NCI-H82 (cell line): ENCODE data around the gene SOWAHA.

Experiments used
- DNase-seq: peaks from one replicate; lab custom pipeline; 2025; lab: John Stamatoyannopoulos, UW

Gene SOWAHA

DNA sequence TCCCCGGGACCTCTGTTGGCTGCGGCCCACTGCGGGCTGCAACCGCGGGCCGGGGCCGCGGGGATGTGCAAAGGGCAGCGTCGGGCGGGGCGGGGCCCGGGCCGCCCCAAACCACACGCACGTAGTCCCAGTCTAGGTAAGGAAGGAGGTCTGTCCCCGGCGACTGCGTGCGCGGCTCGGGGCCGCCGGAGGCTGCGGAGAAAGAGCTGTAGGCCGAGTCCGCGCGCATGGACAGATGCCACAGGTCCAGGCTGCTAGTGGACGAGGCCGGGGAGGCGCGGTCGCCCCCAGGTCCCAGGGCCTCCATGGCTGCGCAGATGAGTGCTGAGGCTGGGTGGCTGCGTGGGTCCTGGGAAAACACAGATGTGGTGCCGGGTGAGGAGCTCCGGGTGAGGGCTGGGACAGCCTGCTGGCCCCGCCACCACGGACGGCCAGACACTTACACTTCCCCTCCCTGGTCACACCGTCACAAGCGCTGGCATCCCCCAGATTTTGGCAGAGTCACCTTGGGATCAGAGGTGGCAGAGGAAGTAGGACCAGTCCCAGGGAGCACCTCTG lies 12.8 kb downstream of the SOWAHA start:
- DNase-seq = no peak

DNA sequence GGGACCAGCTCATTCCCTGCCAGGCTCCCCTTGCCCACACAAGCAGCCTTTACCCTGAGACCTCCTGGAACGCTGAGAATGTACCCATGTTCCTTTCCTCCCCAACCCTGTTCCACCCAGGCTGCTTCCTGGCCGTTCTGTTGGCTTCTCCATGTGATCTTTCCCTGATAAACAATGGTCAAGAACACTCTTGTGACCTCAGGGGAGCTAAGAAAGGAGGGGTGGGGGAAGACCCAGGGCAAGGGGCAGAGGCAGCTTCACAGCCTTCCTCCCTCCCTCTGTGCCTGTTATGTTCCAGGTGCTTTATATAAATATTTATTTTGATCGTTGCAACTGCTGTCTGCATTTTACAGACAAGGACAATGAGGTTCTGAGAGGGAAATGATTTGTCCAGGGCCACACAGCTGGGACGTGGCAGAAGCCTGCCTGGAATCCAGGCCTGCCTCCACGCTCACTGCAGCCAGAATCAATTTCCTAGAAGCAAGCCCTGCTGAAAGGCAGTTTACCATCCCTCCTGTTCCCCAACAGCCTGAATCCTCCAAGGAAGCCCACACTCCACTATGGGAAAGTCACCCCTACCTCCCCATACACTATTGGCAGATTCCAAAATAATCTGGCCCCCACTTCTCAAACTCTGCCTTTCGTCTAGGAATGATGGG lies 13.5 kb downstream of the SOWAHA start:
- no peak for DNase-seq

DNA sequence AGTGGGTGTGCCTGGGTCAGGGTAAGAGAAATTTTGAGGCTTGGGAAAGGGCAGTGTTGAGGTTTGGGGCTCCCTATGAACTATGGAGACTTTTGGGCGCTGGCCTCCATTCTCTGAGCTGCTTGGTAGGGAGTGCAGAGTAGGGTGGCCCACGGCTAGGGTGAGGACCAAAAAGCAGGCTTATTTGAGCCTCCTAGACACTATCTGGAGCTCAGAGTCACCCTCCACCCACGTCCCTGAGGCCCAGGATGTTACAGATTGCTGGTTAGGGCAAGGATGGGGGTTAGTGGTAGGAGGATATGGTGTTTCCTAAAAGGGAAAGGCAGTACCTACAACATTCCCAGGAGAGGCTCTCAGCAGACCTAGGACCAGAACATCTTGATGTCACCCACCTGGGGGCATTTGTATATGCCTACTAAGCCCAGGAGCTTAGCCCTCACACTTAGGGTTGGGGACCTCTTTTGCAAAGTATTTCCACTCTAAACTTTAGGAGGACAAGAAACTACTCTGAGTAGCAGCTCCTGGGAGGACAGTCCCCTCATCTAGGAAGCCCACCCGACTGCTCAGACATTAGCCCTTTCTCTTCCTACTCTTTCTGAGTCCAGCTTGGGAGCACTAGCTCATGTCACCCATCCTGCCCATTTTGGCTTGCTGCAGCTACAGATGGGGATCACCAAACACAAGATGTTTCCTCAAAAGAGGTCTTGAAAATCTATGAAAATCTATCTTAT lies 15.0 kb downstream of the SOWAHA start:
- DNase-seq = no peak

DNA sequence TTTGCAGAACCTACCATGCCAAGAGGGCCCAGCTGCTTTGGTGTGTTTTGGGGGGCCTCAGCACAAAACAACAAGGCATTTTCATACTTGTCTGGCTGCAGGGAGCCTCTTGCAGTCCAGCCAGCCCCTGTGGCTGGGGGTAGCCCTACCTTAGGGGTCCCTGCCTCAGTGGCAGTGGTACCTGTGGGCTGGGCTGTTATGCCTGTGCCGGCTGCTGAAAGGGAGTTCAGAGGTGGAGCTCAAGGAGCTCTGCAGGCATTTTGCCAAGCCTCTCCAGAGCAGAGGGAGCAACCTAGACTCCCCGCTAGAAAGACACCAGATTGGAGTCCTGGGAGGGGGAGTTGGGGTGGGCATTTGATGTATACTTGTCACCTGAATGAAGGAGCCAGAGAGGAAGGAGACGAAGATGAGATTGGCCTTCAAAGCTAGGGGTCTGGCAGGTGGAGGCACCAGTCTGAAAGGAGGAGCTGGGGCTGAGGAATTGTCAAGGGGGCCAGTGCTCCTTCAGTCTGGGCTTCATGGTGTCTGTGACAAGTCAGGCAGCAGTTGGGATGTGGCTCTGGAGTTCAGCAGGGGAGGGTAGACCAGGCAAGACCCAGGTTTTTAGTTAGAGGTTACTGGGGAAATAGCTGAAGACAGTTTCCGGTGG lies 15.9 kb downstream of the SOWAHA start:
- DNase-seq = peak; percentile 5

DNA sequence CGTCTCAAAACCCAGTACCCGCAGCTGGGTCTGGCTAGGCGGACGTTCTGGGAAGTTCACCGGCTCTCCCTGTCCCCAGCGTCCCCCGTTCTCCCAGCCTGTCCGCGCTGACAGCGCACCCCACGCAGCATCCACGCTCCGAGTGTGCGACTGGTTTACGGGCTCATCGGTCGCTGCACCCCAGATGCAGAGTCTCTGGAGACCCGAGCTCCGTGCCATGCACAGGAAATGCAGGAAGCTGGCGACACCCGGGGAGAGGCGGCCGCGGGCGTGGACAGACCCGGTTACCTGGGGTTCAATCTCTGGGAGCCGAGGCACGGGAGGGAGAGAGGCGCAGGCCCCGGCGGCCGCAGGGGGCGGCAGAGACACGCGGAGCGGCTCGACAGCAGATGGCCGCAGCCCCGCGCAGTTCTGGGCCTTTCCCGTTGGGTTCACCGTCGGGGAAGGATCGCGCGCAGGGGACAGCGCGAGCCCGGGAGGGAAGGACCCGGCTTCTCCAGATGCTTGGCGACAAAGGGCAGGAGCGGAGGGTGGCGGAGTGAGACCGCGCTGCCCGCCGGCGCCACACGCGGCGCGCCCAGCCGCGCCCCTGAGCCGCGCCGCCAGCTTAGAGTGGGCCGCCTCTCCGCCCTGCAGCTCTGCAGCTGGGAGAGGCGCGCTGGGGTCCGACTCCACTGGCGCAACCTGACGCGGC lies 16.8 kb downstream of the SOWAHA start:
- peak; percentile 79 for DNase-seq

DNA sequence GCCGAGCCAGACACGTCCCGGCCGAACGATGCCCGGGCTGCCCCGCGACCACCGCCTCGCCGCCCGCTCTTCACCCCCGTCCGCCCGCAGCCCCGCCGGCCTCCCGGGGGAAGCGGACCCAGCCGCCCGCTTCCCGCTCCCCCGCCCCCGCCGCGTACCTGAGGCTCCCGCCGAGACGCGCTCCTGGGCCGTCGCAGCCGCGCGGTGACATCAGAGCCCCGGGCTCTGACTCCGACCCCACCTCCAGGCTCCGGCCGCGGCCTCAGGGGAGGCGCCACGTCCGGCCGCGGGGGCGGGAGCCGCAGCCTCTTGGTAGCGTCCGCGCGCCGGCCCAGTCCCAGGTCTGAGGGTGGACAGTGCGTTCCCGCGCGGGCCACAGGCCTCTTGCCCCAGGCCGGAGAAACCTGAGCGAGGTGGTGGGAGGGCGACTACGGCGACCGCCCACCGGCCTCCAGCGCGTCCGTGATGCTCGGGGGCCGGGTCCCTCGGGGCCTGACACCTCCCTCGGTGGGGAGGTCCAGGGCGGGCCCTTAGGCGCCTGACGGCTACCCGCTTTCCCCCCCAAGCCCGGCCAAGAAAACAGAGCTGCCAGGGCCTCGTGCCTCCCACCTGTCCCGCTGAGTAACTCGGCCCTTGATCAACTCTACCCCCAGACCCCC lies 17.5 kb downstream of the SOWAHA start, which contains the start of gene SHROOM1:
SHROOM1 (minus strand) TSS at position 212 of the 659 bp plus-strand sequence. CDS start 4,507 bp downstream, outside the sequence.
- DNase-seq = peak; percentile 58

DNA sequence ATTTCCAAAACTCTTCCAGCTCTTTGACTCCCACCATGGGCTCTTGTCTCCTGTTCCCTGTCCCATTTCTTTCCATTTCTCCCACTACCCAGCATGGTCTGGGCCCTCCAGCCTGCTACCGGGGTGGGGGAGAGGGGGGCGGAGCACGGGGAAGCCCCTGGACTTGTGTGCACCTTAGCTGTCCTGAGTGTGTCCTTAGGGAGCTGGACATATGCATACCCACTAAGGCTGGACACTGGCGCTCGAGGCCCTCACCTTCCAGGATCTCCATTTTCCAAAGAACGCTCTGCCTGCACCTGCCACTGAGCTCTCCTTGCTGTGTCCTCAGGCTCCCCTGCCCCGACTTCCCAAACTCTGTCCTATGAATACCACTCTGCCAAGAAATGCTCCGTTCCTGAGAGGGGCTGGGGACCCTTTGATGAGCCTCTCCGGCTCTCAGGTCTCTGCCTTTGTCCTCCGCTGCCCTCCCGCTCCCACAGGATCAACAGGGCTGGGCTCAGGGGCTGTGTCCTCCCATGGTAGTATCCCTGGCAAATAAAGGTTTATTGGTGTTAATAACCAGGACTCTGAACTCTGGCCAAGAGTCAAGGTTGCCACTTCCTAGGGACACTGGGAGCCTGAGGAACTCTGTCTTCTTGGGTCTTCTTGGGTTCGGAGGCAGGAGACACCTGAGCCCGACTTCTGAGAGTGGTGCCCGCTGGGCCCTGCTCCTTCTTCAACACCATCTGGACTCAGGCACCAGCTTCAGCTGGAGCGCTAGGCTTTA lies 18.2 kb downstream of the SOWAHA start:
- no peak for DNase-seq

DNA sequence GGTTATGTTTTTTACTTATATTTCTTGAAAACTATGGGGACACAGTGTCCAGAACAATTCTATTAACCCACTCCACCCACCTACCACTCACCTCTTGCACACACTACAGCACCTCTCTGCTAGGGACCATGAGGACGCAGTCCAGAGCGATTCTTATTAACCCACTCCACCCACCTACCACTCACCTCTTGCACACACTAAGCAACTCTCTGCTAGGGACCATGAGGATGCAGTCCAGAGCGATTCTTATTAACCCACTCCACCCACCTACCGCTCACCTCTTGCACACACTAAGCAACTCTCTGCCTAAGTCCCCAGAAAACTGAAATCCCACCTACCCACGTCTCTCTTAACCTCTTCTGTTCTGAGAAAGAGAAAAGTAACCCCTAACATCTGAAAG lies 19.5 kb downstream of the SOWAHA start:
- DNase-seq = no peak

DNA sequence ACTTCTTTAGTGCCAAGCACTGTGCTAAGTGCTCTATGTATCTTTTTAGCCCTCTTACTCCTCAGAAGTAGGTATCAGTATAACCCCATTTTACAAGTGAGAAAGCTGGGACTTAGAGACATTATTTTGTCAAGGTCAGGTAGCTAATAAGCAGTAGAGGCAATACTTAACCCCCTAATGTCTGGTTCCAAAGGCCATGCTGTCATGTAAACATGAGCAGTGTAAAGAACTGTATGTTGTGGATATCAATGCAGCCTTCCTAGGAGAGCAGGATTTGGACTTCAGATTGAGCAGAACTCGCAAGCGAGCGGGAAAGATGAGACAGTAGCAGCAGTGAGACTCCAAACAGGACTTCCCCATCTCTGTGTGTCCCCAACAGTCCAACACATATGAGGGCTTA lies 21.0 kb downstream of the SOWAHA start:
- DNase-seq = no peak

DNA sequence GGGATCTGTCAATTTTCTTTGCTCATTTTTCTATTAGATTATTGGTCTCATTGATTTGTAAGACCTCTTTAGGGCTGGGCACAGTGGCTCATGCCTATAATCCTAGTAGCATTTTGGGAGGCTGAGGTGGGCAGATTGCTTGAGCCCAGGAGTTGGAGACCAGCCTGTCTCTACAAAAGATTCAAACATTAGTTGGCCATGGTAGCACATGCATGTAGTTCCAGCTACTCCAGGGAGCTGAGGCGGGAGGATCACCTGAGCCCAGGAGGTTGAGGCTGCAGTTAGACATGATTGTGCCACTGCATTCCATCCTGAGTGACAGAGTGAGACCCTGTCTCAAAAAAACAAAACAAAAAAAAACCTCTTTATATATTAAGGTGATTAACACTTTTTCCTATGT lies 23.8 kb downstream of the SOWAHA start:
- DNase-seq = no peak

DNA sequence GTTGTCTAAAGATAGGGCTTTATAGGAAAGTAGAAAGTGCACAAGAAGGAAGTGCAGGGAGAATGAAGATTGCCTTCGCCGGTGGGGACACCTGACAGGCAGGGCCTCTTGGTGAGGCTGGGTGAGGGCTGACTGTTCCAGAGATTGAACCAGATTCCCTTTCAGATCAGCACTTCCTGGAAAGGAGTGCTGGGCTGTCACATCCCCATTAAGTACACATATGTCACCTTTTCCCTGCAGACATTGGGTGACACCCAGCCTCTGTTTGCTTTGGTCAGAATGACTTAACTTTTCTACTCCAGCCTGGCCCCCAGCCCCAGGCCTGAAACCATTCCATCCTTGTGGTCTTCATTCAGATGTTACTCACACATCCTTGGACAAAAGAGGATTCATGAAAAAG lies 24.8 kb downstream of the SOWAHA start:
- DNase-seq = no peak

DNA sequence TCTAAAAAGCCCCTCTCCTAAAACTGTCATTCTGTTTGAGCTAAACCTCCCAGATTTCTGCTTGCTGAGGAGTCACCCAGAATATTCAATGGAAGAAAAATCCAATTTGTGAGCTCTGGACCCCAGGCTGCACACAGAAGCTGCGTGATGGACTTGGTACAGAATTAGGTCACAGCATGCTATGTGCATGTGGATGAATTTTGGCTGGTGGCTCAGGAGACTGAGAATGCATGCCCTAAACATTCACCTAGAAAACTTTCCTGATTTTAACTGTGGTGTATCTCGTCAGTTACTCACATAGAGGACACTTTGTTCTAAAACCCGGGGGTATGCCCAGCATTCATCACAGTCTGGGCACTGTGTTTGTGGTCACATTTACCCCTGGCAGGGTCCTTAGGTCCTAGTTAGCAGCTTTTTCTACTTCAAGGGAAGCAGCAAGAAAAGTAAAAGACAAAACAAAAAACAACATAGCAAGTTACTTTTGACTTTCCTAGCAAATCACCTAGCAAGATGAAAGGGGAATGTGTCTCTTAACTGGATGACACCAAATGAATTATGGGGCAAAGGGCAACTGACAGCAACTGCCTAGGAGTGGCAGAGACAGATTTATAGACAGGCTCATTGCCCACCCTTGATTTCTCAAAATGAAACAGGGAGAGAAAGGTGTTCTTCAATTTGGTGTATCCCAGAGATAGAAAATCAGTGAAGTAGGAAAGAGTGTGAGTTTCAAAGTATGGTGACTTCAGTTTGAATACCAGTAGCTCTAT lies 25.6 kb downstream of the SOWAHA start:
- DNase-seq = no peak

DNA sequence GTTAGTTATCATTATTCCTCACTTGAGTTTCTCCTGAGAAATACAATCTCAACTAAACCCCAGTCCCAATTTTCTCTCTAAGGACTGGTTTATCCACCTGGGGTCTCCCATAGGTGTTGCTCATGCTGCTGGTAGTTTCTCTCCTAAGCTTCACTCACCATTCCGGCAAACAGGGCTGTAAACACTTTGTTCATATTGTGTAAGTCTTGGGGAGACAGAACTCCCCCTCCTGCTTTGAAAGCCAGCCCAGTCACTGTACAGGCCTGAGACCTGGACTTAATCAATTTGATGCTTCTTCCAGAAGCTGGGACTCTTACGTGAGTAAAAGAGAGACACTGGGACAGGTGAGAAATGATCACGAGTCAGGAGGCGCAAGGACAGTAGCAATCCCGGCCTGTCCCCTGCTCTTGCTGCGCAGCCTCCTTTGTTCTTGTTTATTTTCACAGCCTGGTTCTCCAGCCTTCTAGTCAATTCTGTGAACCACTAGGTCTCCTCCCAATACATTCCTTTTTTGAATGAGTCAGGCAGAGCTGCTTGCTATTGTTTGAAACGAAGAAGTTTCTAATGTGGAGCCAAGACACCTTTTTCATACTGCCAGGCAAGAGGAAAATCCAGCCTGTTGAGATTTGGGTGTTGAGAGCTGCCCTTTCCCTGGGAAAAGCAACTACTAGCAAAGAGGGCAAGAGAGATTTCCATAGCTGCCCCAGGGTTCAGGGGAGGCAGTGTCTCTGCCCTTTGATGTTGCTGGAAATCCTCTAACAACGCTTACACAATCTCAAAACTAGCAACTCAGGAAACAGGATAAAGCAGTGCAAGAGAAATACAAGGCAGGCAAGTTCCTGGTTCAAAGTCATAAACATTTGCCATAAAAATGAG lies 26.6 kb downstream of the SOWAHA start:
- DNase-seq = no peak

DNA sequence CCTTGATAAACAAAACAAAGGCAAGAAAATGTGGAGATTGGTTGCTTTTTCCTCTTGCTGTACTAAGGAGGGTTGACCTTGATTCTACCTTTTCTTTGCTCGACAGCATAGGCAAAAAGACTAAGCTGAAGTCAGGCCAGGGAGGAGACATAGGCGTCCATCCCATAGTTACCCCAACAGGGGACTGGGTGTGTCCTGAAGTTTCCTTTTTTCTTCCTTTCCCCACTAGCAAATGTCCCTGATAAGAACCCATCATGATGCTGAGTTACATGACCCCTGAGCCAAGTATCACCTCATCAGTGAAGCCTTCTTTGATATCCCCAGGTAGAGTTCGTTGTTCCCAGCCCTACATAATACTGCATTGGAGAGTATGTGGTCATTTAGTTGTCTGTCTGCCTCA lies 27.2 kb downstream of the SOWAHA start:
- DNase-seq = no peak

DNA sequence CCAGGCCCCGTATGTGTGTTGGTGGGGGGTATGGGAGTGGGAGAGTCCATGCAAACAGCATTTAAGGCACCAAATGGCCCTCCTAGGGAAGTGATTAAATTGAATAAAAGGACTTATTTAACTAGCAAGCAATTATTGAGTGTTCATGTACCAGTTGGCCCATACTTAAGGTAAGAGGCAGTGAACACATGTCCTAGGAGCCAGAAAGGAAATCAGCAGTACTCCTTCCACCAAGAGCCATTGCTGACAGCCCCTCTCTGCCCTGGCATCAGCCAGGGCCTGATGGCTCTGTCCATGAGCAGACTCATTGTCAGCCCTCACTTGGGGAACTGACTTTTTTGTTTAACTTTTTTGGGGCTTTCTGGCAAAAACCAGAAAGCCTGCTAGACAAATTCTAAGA lies 27.8 kb downstream of the SOWAHA start:
- no peak for DNase-seq

DNA sequence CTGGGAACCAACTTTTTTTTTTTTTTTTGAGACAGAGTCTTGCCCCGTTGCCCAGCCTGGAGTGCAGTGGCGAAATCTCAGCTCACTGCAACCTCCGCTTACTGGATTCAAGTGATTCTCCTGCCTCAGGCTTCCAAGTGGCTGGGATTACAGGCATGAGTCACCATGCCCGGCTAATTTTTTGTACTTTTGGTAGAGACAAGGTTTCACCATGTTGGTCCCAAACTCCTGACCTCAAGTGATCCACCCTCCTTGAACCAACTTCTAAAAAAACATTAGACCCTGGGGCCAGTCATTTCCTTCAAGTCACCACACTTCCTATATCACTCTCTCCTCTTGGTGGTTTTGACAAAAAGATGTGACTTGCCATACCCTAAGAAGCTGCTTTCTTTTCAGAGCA lies 28.2 kb downstream of the SOWAHA start:
- no peak for DNase-seq

DNA sequence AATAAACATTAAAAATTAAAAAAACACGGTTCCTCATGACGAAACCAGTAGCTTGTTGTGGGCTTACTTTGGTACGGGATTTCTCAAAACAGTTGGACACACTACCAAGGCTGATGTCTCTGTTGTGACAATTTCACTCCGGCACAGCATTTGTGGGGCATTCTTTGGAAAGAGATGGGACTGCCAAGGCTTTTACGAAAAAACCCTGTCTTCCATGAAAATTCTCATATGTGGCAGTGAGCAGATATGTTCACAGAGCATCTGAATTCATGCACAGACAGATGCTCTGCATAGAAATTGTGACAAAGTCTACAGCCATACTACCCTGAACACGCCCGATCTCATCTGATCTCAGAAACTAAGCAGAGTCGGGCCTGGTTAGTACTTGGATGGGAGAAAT lies 35.2 kb downstream of the SOWAHA start:
- DNase-seq = no peak

DNA sequence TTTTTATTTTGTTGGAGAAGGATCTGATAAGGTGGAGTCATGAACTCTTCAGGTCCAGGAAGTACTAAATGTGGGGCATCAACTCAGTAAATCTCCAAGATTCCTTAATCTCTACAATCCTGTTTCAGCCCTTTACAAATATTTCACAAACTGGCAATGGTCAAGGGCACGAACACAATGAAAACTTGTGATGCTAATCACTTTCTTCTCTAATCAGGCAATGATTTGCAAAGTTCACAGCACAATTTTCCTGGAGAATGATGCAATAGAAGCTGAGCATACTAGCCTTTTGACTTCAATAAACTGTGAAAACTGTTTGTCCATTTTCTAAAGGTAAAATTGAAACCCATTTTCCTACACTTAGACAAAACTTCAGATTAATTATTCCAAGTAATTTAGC lies 36.2 kb downstream of the SOWAHA start:
- DNase-seq = no peak

DNA sequence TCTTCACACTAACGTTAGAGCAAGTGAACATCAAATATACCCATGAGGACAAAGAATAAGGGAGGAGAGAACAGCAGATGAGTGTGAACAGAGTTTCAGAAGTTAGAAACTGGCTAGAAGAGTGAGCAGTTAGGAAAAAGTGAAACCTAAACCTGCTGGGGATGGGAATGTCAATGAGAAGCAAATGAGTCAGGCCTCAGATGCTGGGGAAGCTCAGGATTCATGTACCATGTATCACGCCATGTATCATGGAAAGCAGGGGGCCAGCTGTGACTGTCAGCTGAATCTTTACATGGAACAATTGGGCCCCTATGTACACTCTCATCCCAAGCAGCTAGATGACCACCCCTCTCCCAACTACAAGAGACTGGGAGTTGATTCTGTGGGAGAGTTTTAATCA lies 37.0 kb downstream of the SOWAHA start:
- no peak for DNase-seq
